Upper lobe of right lung (tissue), 1 donor: ENCODE data around the gene HSPA1B. TPM values are rescaled to one million over a fixed set of nuclear protein-coding genes. Genes with fewer than 3 reads are reported as not detected.

Experiments
- ATAC-seq: fragments of 200-7000 bp; cut with Tn5 transposase; one replicate; pipeline ENCODE4 v1.9.1; 2020; ENCODE audit warnings: mild to moderate bottlenecking, moderate library complexity
- DNase-seq: peaks from one replicate; pipeline ENCODE4 v3.0.0-alpha.2; 2020
- H3K27ac ChIP-seq: fragments of 200-600 bp; one replicate; pipeline ENCODE4 v1.8.0; 2022
- H3K27me3 ChIP-seq: fragments of 200-600 bp; one replicate; pipeline ENCODE4 v1.8.0; 2022; ENCODE audit warnings: mild to moderate bottlenecking
- H3K36me3 ChIP-seq: fragments of 200-600 bp; one replicate; pipeline ENCODE4 v1.8.0; 2022
- H3K4me1 ChIP-seq: fragments of 200-600 bp; one replicate; pipeline ENCODE4 v1.8.0; 2022
- H3K4me3 ChIP-seq: fragments of 200-600 bp; one replicate; pipeline ENCODE4 v1.8.0; 2022; ENCODE audit warnings: mild to moderate bottlenecking
- H3K9me3 ChIP-seq: fragments of 200-600 bp; one replicate; pipeline ENCODE4 v1.8.0; 2022
- intact Hi-C: fragments of 100-400 bp; cut with DNase I; formaldehyde crosslinking; loops from one replicate; pipeline ENCODE4 v1.11.0; 2022
- total RNA-seq: library from RNA; stranded (reverse); fragmentation: NEBNext Ultra II Directional; extraction: Animal tissue kit (Norgen Biotek cat#: 25700); gene quantifications from one replicate; pipeline ENCODE4 v1.2.1, GENCODE V29; 2021
- TF ChIP-seq, protein P1 (sequence below): fragments of 200-600 bp; IDR thresholded peaks from one replicate; pipeline ENCODE4 v1.8.0; 2022; ENCODE audit warnings: antibody characterized with exemption
- donor health status: DM: no; HTN: yes; CAD: no; lungs with severe emphysema.

The HSPA1B gene
- total RNA-seq, 1 donor from 2014 or later: 112 TPM

DNA sequence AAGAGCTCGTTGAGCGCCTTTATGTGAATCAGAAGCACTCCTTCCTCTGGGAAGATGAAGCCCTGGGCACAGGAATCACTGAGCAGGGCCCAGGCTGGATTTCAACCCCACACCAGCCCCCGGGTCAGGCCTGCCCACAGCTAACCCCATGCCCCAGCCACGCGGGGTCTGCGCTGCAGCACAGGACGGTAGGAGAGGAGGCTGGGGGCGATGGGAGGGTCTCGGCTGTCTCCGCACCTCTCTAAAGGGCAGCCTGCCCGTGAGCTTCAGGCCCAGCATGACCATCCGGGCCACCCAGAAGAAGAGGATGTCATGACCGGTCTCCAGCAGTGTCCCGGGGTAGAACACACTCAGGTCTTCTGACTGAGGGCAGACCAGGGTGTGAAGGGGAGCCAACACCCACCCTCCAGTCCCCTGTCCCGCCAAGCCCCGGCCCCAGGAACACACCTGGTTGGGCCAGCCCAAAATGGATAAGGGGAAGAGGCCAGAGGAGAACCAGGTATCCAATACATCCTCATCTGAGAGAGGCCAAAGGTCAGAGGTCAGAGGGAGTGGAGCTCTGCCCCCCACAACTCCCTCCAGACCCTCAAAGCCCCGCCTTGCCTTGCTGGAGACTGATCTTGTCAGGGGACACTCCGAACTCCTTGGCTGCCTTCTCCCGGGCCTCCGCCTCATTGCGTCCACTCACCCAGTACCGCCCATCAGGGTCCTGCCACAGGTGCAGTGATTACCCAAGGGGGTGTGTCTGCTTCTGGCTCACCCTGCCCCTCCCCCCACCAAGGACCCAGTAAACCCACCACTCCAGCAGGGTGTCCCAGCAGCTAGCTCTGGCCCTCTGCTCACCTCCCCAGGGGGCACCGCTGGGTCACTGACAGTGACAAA, 46.1 kb upstream of the HSPA1B start:
- Histone ChIP-seq H3K4me3 (no peak overlapping the region), H3K4me1 (peaks cover 10% of the 10 kb centered on the region), H3K27ac (no peak overlapping the region), H3K9me3 (no peaks in the 10 kb centered on the region), H3K27me3 (no peaks in the 10 kb centered on the region), H3K36me3 (peaks cover 69% of the 10 kb centered on the region)
- ATAC-seq (no peak), DNase-seq (no peak)
- TF ChIP-seq, protein P1, sequence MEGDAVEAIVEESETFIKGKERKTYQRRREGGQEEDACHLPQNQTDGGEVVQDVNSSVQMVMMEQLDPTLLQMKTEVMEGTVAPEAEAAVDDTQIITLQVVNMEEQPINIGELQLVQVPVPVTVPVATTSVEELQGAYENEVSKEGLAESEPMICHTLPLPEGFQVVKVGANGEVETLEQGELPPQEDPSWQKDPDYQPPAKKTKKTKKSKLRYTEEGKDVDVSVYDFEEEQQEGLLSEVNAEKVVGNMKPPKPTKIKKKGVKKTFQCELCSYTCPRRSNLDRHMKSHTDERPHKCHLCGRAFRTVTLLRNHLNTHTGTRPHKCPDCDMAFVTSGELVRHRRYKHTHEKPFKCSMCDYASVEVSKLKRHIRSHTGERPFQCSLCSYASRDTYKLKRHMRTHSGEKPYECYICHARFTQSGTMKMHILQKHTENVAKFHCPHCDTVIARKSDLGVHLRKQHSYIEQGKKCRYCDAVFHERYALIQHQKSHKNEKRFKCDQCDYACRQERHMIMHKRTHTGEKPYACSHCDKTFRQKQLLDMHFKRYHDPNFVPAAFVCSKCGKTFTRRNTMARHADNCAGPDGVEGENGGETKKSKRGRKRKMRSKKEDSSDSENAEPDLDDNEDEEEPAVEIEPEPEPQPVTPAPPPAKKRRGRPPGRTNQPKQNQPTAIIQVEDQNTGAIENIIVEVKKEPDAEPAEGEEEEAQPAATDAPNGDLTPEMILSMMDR: no peak
- intact Hi-C loops: no loop called here

DNA sequence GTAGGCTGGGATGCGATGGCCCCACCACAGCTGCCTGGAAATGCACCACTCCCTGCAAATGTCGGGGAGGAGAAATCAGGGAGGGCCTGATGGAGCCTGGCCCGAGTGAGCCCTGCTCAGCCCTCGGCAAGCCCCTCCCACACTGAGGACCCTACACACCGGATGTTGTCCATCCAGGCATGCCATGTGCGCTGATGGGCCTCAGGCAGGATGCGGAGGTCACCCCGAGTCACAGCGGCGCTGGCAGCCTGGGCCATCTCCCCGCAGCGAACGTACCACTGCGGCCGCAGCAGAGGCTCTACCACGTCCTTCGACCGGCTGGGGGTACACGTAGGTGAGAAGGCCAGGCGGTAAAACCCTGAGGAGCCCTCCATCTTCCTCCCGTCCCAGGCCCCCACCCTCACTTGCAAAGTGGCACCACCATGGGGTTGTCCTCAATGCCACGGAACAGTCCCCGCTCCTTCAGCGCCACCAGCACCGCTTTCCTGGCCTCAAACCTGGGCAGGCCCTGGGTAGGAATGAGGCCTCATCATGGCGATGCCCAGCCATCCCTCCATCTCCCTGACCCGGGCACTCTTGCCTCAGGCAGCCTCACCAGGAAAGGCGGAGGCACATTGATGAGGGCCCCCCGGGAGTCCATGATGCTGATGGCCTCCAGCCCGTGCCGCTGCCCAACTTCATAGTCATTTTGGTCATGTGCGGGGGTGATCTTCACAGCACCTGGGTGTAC, 45.2 kb upstream of the HSPA1B start:
- Histone ChIP-seq H3K4me1 (peaks cover 2% of the 10 kb centered on the region), H3K36me3 (peaks cover 70% of the 10 kb centered on the region), H3K9me3 (no peaks in the 10 kb centered on the region), H3K4me3 (no peak overlapping the region), H3K27ac (no peak overlapping the region), H3K27me3 (no peaks in the 10 kb centered on the region)
- intact Hi-C loops: no loop called here
- ATAC-seq (no peak), DNase-seq (no peak)
- TF ChIP-seq, protein P1: no peak

DNA sequence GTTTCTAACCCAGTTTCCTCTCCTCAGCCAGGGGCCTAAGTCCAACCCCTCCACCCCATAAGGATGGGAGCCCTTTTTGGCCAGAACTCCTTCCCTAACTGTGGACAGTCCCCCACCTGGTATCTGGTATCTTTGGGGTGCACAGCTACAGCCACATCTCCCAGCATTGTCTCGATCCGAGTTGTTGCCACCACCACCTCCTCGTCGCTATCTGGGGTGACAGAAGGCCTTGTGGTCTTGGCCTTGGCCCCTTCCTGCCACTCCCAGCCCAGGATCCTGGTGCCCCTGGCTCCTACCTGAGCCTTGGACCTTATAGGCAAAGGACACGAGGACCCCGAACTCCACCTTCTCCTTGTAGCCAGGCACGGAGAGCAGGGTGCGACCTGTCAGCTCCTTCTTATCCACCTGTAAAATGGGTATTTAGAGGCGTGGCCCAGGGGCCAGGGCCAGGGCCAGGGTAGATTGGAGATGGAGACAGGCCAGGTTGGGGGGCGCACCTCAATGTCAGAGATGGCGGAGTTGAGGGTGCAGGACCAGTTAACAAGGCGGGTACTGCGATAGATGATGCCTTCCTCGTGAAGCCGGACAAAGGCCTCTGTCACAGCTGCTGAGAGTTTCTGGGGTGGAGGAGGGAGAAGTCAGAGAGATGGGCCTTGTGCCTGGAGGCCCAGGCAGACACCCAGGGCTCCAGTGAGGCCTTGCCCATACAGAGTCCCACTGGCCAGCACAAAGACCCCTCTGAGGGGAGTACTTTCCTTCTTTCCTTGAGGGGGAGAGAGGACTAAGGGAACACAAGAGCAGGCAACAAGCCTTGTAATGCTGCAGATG, 43.2 kb upstream of the HSPA1B start:
- Histone ChIP-seq H3K27ac (no peak overlapping the region), H3K4me3 (no peak overlapping the region), H3K4me1 (no peaks in the 10 kb centered on the region), H3K27me3 (no peaks in the 10 kb centered on the region), H3K36me3 (peaks cover 66% of the 10 kb centered on the region), H3K9me3 (no peaks in the 10 kb centered on the region)
- intact Hi-C loops: no loop called here
- DNase-seq (no peak), ATAC-seq (no peak)
- TF ChIP-seq, protein P1: no peak

DNA sequence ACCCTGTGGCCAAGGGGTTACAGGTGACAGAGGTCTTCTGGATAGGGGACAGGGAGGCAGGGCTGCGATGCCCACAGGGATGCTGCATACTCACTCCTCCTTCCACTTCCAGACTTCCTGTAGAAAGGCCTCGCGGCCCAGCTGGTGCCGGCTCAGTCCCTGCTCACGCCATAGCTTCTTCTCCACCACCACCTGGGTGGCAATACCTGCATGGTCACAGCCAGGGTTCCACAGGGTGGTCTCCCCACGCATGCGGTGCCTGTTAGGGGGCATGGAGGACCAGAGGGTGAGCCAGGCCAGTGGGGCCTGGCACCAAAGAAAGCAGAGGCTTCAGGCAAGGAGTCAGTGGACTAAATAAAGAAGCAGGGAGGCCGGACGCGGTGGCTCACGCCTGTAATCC, 42.1 kb upstream of the HSPA1B start:
- Histone ChIP-seq H3K4me1 (no peaks in the 10 kb centered on the region), H3K27me3 (no peaks in the 10 kb centered on the region), H3K4me3 (no peak overlapping the region), H3K9me3 (no peaks in the 10 kb centered on the region), H3K27ac (no peak overlapping the region), H3K36me3 (peaks cover 66% of the 10 kb centered on the region)
- intact Hi-C loops: no loop called here
- no peak for ATAC-seq
- TF ChIP-seq, protein P1: no peak
- no peak for DNase-seq

DNA sequence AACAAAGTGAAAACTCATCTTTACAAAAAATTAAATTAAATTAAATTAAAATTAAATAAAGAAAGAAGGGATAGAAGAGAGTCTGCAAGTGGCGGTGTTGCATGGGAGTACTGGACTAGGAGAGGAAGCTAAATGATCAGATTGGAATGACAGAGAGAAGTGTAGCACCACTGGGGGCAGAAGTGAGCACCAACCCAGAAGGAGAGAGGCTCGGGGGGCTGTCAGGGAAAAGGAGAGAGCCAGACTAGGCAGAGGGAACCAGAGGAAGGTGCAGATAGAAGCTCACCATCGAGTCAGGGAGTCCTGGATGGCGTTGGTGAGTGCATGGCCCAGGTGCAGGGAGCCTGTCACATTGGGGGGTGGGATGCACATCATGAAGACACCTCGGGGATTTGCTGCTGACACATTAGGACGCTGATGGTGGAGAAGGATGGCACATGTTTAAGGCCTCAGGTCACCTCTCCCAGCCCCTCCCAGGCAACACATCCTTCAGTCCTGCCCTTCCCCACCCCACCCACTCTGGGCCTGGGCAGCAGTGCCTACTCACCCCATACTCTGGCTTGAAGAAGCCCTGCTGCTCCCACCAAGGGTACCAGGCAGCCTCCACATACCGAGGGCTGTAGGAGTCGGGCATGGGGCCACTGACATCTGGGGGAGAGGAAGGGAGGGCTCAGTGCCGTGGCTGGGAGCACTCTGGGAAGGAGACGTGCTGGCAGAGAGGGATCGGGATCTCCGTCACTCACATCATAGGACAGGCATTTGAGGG, 36.0 kb upstream of the HSPA1B start:
- DNase-seq (no peak), ATAC-seq (no peak)
- Histone ChIP-seq H3K27ac (no peak overlapping the region), H3K9me3 (no peaks in the 10 kb centered on the region), H3K4me3 (no peak overlapping the region), H3K36me3 (peaks cover 30% of the 10 kb centered on the region), H3K27me3 (no peaks in the 10 kb centered on the region), H3K4me1 (peaks cover 17% of the 10 kb centered on the region)
- intact Hi-C loops: no loop called here
- TF ChIP-seq, protein P1: peak; percentile 57
